ENCODE measurements around the gene GNB4.

The GNB4 gene

GRCh38 chr3:179432451-179432850 lies 18.8 kb downstream of the GNB4 start:
- FAIRE-seq, result no peak
- DNase-seq (ENCODE audit: insufficient read length), result no peak
- TF ChIP-seq POLR2AphosphoS5 (IDR thresholded peaks at IDR 0.05; ENCODE audit: low read depth, low read length) (no peak), TAF1 (IDR thresholded peaks at IDR 0.05; ENCODE audit: borderline replicate concordance, low read depth, low read length) (no peak)

GRCh38 chr3:179432021-179432420 lies 19.2 kb downstream of the GNB4 start:
- no peak for TF ChIP-seq POLR2AphosphoS5 (IDR thresholded peaks at IDR 0.05; ENCODE audit: low read depth, low read length)
- no peak for TF ChIP-seq TAF1 (IDR thresholded peaks at IDR 0.05; ENCODE audit: borderline replicate concordance, low read depth, low read length)
- TF ChIP-seq POLR2A (IDR thresholded peaks at IDR 0.05; ENCODE audit: low read depth, low read length), result no peak
- FAIRE-seq (no peak), DNase-seq (ENCODE audit: insufficient read length) (no peak)

- FAIRE-seq (no peak), DNase-seq (ENCODE audit: insufficient read length) (no peak)
- TF ChIP-seq POLR2AphosphoS5 (IDR thresholded peaks at IDR 0.05; ENCODE audit: low read depth, low read length) (no peak), TAF1 (IDR thresholded peaks at IDR 0.05; ENCODE audit: borderline replicate concordance, low read depth, low read length) (no peak), POLR2A (IDR thresholded peaks at IDR 0.05; ENCODE audit: low read depth, low read length) (no peak)
Measured at GRCh38 chr3:179430277-179430870, 20.9 kb downstream of the GNB4 start.

- TF ChIP-seq TAF1 (IDR thresholded peaks at IDR 0.05; ENCODE audit: borderline replicate concordance, low read depth, low read length) (no peak), POLR2AphosphoS5 (IDR thresholded peaks at IDR 0.05; ENCODE audit: low read depth, low read length) (no peak)
- FAIRE-seq (no peak), DNase-seq (ENCODE audit: insufficient read length) (no peak)
Measured at GRCh38 chr3:179428876-179429548, 22.3 kb downstream of the GNB4 start.

- DNase-seq (ENCODE audit: insufficient read length) (no peak), FAIRE-seq (no peak)
- TF ChIP-seq TAF1 (IDR thresholded peaks at IDR 0.05; ENCODE audit: borderline replicate concordance, low read depth, low read length), result no peak
- TF ChIP-seq POLR2A (IDR thresholded peaks at IDR 0.05; ENCODE audit: low read depth, low read length), result no peak
- TF ChIP-seq POLR2AphosphoS5 (IDR thresholded peaks at IDR 0.05; ENCODE audit: low read depth, low read length), result no peak
Measured at GRCh38 chr3:179425075-179425474, 26.2 kb downstream of the GNB4 start.

GRCh38 chr3:179421500-179421899 lies 29.8 kb downstream of the GNB4 start:
- no peak for DNase-seq (ENCODE audit: insufficient read length)
- TF ChIP-seq POLR2A (IDR thresholded peaks at IDR 0.05; ENCODE audit: low read depth, low read length), result no peak
- no peak for TF ChIP-seq TAF1 (IDR thresholded peaks at IDR 0.05; ENCODE audit: borderline replicate concordance, low read depth, low read length)
- TF ChIP-seq POLR2AphosphoS5 (IDR thresholded peaks at IDR 0.05; ENCODE audit: low read depth, low read length), result no peak
- FAIRE-seq, result no peak

GRCh38 chr3:179418610-179419009 lies 32.7 kb downstream of the GNB4 start:
- TF ChIP-seq POLR2A (IDR thresholded peaks at IDR 0.05; ENCODE audit: low read depth, low read length), result no peak
- no peak for TF ChIP-seq POLR2AphosphoS5 (IDR thresholded peaks at IDR 0.05; ENCODE audit: low read depth, low read length)
- no peak for TF ChIP-seq TAF1 (IDR thresholded peaks at IDR 0.05; ENCODE audit: borderline replicate concordance, low read depth, low read length)
- FAIRE-seq (no peak), DNase-seq (ENCODE audit: insufficient read length) (no peak)

GRCh38 chr3:179416681-179417080 lies 34.6 kb downstream of the GNB4 start:
- no peak for TF ChIP-seq POLR2AphosphoS5 (IDR thresholded peaks at IDR 0.05; ENCODE audit: low read depth, low read length)
- no peak for TF ChIP-seq POLR2A (IDR thresholded peaks at IDR 0.05; ENCODE audit: low read depth, low read length)
- TF ChIP-seq TAF1 (IDR thresholded peaks at IDR 0.05; ENCODE audit: borderline replicate concordance, low read depth, low read length), result no peak
- DNase-seq (ENCODE audit: insufficient read length) (no peak), FAIRE-seq (no peak)

DNA sequence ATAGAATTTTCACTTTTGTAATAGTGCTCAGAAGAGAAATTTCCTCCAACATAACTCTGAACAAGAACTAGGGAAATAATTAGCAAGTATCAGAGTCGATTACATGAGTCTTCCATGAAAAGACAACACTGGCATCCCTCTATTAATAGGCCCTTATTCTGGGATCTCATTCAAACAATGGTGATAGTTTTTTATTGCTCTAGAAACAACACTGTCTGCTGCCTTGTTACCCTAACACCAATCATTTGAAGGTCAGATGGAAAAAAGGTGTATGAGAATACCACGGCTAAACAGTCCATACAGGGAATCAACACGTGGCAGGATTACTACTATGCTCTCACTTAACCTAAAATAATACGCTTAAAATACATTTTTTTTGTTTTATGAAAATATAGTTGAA lies 35.9 kb downstream of the GNB4 start:
- FAIRE-seq (no peak), DNase-seq (ENCODE audit: insufficient read length) (no peak)
- TF ChIP-seq TAF1 (IDR thresholded peaks at IDR 0.05; ENCODE audit: borderline replicate concordance, low read depth, low read length), result no peak
- no peak for TF ChIP-seq POLR2AphosphoS5 (IDR thresholded peaks at IDR 0.05; ENCODE audit: low read depth, low read length)

DNA sequence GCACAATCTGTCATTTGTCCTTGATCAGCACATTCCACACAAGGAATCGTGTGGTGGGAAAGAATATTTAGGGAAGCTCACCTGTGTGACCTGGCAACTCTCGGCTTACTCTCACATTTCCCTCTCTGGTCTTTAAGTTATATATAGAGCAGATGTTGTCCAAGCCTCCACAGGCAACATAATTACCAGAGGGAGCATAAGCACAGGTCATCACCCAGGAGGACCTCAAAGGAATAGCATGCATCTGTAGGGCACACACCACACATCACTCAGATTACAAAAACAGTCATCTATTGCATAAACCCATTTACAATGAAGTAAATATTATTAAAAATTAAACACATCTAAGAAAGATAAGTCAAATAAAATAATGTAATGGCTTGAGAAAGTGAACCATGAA lies 36.5 kb downstream of the GNB4 start:
- DNase-seq (ENCODE audit: insufficient read length), result no peak
- no peak for FAIRE-seq
- no peak for TF ChIP-seq POLR2A (IDR thresholded peaks at IDR 0.05; ENCODE audit: low read depth, low read length)
- no peak for TF ChIP-seq POLR2AphosphoS5 (IDR thresholded peaks at IDR 0.05; ENCODE audit: low read depth, low read length)
- no peak for TF ChIP-seq TAF1 (IDR thresholded peaks at IDR 0.05; ENCODE audit: borderline replicate concordance, low read depth, low read length)

- DNase-seq (ENCODE audit: insufficient read length) (no peak), FAIRE-seq (no peak)
- TF ChIP-seq TAF1 (IDR thresholded peaks at IDR 0.05; ENCODE audit: borderline replicate concordance, low read depth, low read length), result no peak
- no peak for TF ChIP-seq POLR2AphosphoS5 (IDR thresholded peaks at IDR 0.05; ENCODE audit: low read depth, low read length)
- no peak for TF ChIP-seq POLR2A (IDR thresholded peaks at IDR 0.05; ENCODE audit: low read depth, low read length)
Measured at GRCh38 chr3:179410999-179411398, 40.3 kb downstream of the GNB4 start.

GRCh38 chr3:179410331-179410730 lies 40.9 kb downstream of the GNB4 start:
- TF ChIP-seq POLR2AphosphoS5 (IDR thresholded peaks at IDR 0.05; ENCODE audit: low read depth, low read length) (no peak), POLR2A (IDR thresholded peaks at IDR 0.05; ENCODE audit: low read depth, low read length) (no peak), TAF1 (IDR thresholded peaks at IDR 0.05; ENCODE audit: borderline replicate concordance, low read depth, low read length) (no peak)
- FAIRE-seq (no peak), DNase-seq (ENCODE audit: insufficient read length) (no peak)
